GM10847 (cell line): ENCODE results near the gene RFX4.

Experiments
- POLR2A ChIP-seq: IDR thresholded peaks from 2 replicates; pipeline ENCODE4 v1.6.1; 2011; ENCODE audit not compliant: insufficient read length; ENCODE audit errors: extremely low read depth

RFX4 gene

DNA sequence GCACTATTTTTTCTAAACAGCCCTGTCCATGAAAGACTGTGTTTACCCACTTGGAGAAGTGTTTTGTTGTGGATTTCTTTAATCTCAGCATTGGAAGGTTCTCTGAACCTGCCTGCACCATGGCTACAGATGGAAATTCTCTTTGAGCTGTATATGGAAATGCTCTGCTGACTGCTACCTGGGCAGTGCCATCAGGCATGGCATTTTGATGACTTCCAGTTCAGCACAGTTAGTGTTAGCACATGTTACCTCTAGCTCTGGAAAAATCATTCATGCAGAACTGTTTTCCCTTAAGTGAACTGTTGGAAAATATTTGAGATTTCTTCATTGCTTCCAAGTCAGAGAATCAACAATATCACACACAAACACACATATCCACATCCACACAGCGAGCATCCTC is 139.1 kb downstream of the RFX4 start:
- no peak for TF ChIP-seq POLR2A

DNA sequence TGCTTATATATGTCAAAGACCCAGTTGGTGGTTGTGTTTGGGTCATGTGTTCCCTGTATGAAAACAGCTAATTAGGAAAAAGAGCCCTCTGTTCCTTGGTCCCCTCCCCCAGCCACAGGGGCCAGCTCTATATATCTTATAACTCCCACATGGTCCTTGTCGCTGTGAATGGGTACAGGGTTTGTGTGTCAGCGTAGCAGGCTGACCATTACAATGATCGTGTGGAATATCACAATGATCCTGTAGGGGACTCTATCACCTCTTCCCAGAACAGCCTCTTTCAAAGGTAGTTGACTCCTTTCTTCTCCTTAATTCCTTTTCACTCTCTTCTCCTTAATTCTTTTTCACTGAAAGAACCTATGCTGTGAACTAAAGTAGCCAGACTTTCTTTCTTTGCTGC is 140.0 kb downstream of the RFX4 start:
- TF ChIP-seq POLR2A = no peak

DNA sequence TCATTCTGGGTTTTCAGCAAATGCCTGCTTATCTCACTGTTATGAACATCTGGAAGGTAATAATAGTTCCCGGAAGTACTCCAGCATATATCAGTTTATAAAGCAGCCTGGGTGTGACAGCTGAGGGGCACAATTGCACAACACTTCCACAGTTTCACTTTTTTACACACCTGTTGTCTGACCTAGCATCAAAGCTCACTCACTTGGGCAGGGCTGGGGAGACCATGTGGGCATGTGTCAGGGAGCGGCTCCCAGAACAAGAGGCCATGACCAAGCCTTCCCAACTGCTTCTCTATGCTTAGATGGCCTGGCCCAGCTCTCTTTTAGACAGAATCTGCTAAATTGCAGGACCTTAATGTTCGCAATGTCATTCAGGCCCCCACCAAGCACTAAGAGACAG is 140.6 kb downstream of the RFX4 start:
- TF ChIP-seq POLR2A = no peak

DNA sequence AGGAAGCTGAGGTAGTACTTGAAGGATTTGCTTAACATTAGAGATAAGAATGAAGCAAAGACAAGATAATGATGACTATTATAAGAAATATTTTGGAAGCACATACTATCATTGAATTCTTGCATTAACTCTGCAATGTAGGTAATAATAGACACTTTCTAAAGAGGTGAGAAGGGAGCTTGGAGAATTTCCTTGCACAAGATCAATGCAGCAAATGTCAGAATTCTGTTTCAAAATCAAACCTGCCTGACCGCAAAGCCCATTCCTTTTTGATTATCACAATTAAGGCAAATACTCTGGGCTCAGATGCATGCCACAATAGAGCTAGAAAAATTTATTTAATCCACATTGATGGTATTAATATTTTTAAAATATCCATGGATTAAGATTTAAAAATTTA is 141.3 kb downstream of the RFX4 start:
- TF ChIP-seq POLR2A = no peak

DNA sequence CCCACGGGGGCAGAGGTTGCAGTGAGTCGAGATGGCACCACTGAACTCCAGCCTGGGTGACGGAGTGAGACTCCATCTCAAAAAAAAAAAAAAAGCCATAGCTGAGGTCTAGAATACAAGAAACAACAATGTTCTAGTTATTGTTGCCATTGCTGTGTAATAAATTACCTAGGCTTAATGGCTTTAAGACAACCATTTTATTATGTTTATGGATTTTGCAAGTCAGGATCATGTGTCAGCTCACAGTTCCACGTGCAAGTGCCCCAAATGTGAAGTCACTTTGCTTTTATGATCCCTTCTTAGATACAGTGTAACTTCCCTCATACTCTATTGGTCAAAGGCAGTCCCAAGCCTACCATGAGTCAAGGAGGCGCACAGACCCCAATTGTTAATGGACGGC is 142.1 kb downstream of the RFX4 start:
- TF ChIP-seq POLR2A = no peak

DNA sequence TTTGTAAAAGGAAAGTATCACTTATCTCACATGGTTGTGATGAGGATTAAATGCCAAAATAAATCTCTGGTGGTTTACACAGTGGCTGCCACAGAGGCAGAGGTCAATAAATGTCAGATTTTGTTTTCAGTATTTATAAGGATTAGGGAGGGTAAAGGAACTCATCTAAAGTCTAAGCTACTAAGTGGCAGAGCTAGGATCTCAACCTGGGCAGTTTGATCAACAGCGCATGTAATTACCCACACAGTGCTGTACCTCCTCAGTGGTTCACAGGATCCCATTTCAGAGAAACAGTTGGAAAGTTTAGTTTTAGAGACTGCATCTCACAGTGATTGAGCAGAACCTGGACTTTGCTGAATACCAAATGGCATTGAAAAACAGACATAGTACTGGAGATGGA is 146.8 kb downstream of the RFX4 start:
- TF ChIP-seq POLR2A = no peak

DNA sequence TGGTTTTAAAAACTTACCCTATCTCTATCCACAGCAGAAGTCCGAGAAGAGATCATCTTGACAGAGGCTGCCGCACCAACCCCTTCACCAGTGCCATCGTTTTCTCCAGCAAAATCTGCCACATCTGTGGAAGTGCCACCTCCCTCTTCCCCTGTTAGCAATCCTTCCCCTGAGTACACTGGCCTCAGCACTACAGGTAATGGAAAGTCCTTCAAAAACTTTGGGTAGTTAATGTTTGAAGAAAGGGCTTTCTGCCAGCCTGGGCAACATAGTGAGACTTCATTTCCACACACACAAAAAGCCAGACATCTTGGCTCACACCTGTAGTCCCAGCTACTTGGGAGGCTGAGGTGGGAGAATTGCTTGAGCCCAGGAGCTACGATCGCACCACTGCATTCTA is 150.1 kb downstream of the RFX4 start:
- TF ChIP-seq POLR2A = no peak

DNA sequence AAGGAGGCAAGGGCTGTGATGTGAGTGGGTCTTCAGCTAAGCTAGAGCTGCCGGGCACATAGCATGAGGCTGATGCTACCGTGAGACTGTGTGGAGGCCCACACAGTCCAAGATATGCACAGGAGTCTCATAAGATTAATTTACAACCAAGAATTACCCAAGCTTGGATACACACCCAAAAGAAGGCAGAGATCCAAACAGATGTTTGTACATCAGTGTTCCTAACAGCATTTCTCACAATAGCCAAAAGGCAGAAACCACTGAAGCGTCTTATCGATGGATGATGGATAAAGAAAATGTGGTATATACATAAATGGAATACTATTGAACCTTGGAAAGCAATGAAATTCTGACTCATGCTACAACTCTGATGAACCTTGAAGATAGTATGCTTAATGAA is 150.9 kb downstream of the RFX4 start:
- no peak for TF ChIP-seq POLR2A

DNA sequence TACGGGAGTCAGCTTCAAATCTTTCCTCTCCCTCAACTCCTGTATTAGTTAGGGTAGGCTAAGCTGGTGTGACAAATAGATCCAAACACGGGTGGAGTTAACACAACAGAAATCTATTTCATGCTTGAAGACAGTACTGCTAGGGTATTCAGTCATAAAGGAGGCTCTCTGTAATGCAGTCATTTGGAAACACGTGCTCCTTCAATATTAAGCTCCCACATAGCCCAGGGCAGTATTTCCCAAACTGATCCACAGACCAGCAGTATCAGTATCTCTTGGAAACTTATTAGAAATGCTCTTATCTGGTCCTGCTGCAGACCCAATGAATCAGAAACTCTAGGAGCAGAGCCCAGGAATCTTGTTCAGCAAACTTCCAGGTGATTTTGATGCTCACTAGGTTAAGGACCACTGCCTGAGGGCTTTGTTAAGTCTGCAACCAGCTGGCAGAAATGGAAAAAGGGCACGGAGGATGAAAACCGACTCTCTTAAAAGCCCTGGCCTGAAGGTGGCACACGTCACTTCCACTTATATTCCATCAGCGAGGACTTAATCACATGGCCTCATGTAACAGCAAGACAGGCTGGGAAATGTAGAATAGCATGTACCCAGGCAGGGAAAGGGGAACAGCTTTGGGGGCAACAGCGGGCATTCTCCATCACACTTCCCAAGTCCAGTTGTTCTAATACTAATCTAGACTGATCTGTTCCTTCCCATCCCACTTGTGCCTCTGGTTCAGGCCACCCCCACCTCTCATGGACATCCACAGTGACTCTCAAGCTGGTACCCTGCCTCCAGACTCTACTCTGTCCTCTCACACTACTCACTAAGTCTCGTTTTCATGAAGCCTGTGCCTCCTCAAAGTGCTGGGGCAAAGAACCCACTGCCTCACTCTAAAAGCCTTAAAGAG is 153.5 kb downstream of the RFX4 start:
- no peak for TF ChIP-seq POLR2A

DNA sequence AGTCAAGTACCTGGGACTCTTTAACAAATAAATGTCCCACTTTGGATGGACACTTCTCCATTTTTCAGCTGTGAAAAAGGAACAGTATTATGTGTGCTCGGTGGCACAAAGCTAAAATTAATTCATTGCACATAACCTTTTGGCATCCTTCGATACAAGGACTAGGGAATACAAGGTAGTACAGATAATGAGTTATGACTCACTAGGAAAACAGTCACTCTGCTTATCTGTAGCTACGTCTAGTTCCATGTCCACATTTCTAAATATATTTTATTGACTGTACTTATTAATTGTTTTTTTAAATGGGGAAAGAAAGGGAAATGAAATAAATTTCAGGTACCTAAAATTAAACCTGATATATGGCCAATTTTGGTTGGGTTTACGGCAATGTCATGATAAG is 156.5 kb downstream of the RFX4 start:
- no peak for TF ChIP-seq POLR2A

DNA sequence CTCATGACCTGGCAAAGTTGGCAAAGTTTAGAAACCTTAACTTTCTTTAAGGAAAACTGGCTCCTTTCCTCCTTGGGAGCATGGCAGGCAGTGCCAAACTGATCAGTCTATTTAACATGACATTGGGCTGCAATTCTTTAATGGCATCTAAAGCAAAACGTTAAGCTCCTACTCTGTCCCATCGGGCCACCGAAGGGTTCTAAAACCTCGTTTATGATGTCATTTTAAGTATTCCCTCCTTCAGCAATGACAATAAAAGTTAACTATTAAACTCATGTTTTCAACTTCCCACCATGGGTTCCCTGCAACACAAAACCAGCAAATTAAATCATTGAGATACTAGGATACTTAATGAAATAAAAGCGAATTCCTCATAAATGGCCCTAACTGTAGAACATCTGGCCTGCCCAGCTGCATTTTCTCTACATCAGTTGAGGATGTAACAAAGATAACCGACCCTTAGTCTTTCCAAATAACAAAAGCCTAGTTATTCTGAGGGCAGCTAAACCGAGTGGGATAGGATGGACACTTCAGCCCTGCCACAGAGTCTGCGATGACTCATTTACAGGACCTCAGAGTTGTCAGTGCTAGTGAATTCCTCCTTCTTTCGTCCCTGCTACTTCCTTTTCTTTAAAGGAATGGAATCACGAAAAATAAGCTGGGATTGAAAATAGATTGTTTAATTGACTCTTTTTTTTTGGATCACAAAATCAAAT is 157.2 kb downstream of the RFX4 start:
- no peak for TF ChIP-seq POLR2A

DNA sequence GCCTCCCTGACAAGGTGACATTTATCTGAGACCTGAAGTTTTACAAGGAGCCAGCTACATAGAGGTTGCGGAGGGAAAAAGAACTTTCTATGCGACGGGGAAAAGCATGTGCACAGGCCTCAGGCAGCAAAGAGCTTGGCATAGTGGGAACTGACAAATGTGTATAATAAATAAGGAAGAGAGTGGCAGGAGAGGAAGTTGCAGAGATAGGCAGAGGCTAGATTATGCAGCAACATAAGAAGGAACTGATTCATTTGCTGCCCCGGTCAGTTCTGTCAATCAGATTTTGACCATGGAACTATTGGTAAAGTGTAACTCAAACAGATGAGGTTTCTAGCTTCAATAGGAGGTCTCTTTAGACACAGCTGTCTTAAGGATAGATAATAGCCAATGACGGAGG is 158.0 kb downstream of the RFX4 start:
- TF ChIP-seq POLR2A = no peak

DNA sequence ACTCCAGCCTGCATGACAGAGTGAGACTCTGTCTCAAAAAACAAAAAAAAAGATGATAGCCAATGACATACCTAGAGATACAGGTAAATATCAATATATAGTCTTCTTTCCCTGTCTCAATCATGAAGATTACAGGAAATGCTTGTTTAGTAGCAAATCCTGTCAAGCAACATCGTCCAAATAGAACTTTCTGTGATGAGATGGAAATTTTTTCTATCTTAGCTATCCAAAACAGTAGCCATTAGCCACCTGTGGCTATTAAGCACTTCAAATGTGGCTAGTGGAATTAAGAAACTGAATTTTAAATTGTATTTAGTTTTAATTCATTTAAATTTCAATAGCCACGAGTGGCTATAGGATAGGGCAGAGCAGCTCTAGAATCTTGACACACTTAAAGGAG is 158.4 kb downstream of the RFX4 start:
- no peak for TF ChIP-seq POLR2A

DNA sequence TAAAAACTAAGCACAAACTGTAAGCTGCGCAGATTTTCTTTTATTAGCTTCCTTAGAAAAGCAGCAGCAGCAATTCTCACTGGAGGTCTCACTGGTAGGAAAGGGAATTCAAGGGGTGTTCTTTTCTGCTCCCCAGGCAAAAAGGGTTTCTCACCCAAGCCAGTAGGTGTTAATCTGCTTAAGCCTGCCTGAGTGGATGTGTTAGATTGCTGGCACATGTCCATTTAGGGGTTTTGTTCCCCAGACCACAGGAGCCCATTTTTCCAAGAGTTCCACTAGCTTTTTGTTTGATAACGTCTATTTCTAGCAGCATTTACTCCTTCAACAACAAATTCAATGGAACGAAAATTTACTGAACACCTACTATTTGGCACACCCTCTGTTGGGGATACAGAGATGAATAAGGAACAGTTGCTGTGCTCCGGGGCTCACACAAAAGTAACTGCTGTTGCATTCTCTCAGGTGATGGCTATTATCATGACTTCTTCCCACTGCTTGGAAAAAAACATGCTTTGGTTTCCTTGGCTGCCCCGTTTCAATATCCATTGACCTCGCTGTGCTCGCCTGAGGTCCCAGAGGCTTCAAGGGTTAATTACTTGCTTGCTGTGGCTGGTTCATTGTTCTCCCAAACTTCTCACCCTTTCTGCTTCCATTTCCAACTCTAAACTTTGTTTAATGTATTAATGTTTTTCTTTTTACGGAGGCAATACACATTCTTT is 160.6 kb downstream of the RFX4 start:
- no peak for TF ChIP-seq POLR2A

DNA sequence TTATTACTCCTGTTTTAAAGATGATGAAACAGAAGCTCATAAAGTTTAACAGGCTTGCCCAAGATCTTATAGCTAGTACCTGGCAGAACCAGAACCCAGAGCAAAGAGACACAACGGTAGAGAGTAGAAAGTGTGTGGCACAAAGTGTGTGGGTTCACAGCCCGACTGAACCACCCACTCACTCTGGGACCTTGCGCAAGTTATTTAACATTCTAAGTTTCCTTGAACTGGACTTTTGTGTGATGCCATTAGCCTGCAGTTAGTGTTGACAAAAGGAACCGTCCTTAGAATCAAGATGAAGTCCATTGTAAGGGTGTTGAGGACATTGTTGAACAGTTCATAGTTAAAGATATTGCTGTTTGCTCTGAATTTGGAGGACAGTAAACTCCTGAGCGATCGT is 161.8 kb downstream of the RFX4 start:
- no peak for TF ChIP-seq POLR2A
